SK-N-SH (cell line): Measurements from ENCODE around the gene TPH1.

Experiments
- CTCF ChIP-seq: fragments of 200-600 bp; sonication (generic); IDR thresholded peaks from 2 replicates; pipeline ENCODE4 v1.6.1; 2017; ENCODE audit warnings: antibody characterized with exemption, mild to moderate bottlenecking, moderate library complexity
- ELF1 ChIP-seq: IDR thresholded peaks from 2 replicates; pipeline ENCODE4 v1.4.0; 2012
- EP300 ChIP-seq, 2 experiments: IDR thresholded peaks; 2 replicates each; pipeline versions ENCODE4 v1.4.0 to v1.6.1; 2012; ENCODE audit warnings: borderline replicate concordance in 1 of 2, low read depth in 1 of 2, low read length in 1 of 2
- FOXM1 ChIP-seq: IDR thresholded peaks from 2 replicates; pipeline ENCODE4 v1.4.0; 2012; ENCODE audit warnings: low read depth, mild to moderate bottlenecking
- GABPA ChIP-seq: IDR thresholded peaks from 2 replicates; pipeline ENCODE4 v1.4.0; 2012; ENCODE audit warnings: low read depth, mild to moderate bottlenecking
- JUND ChIP-seq: IDR thresholded peaks from 2 replicates; pipeline ENCODE4 v1.4.0; 2012
- POLR2AphosphoS5 ChIP-seq: IDR thresholded peaks from 2 replicates; pipeline ENCODE4 v1.6.1; 2012; ENCODE audit warnings: low read depth, low read length
- RAD21 ChIP-seq: IDR thresholded peaks from 2 replicates; pipeline ENCODE4 v1.6.1; 2012; ENCODE audit warnings: mild to moderate bottlenecking, low read length
- REST ChIP-seq: IDR thresholded peaks from 2 replicates; pipeline ENCODE4 v1.6.1; 2012; ENCODE audit warnings: mild to moderate bottlenecking, low read depth, low read length, moderate library complexity
- RFX5 ChIP-seq: IDR thresholded peaks from 2 replicates; pipeline ENCODE4 v1.6.1; 2012; ENCODE audit warnings: mild to moderate bottlenecking, improper control_type of control experiment, low read length
- SMC3 ChIP-seq: IDR thresholded peaks from 2 replicates; pipeline ENCODE4 v1.6.1; 2012; ENCODE audit warnings: low read depth, low read length, improper control_type of control experiment
- TEAD4 ChIP-seq: IDR thresholded peaks from 2 replicates; pipeline ENCODE4 v1.4.0; 2012; ENCODE audit warnings: mild to moderate bottlenecking, borderline replicate concordance; ENCODE audit not compliant: insufficient read depth

GRCh38 chr11:18050848-18051247 is 4.8 kb upstream of the TPH1 start:
- no peak for TF ChIP-seq CTCF
- TF ChIP-seq POLR2AphosphoS5, result no peak
- no peak for TF ChIP-seq ELF1
- TF ChIP-seq GABPA, result no peak
- TF ChIP-seq SMC3, result no peak
- no peak for TF ChIP-seq TEAD4
- no peak for TF ChIP-seq JUND
- no peak for TF ChIP-seq EP300 (IDR thresholded peaks at IDR 0.05; ENCODE audit: borderline replicate concordance in 1 of 2, low read depth in 1 of 2, low read length in 1 of 2)
- no peak for TF ChIP-seq FOXM1
- TF ChIP-seq RAD21, result no peak
- TF ChIP-seq RFX5, result no peak
- TF ChIP-seq REST, result no peak
